Measurements from ENCODE around the gene FGD4. TPM values are rescaled to one million over a fixed set of nuclear protein-coding genes. Genes with fewer than 3 reads are reported as not detected.

Gene FGD4
- total RNA-seq, 2 experiments from 2014 or later = 0.25 to 0.34 TPM

DNA sequence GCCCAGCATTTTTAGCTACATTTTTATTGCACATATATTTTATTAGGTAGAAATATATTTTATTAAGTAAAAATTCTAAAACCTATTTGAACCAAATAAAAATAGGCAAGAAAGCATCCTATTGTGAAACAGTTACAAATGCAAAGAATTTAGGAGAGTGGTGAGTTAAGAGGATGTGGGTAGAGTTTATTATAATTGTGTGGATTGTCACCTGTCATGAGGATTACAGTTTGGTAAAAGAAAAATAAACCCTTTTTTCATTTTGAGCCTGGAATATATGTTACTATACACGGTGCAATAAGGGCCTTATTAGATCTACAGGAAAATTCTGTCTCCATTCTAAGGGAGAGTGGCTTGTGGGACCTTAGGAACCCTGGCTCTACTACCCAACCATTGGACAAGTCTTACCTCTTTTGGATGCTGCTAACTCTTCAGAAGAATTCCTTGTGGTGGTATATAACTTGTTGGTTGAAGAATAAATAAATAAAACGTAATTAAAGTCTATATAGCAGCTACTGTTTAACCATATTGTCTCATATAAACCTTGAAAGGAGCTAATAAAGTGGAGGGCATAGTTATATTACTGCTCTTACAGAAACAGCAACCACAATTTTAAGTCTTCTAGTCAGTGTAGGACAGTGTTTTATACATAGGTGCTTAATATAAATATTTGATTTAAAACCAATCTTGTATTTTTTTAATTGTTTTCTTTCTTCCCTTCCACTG, 67.8 kb downstream of the FGD4 start:
- Mint-ChIP-seq H3K4me1 (ENCODE audit: low read depth) (no peaks in the 10 kb centered on the region), H3K27me3 (no peaks in the 10 kb centered on the region), H3K36me3 (ENCODE audit: low read depth) (no peaks in the 10 kb centered on the region), H3K27ac (no peak overlapping the region), H3K4me3 (no peak overlapping the region), H3K9me3 (no peaks in the 10 kb centered on the region)
- ATAC-seq (ENCODE audit: poor library complexity) = no peak
- no peak overlapping the region for H3K27ac ChIP-seq (ENCODE audit: low read depth in 1 of 2, low read length in 2 of 2)
- H3K36me3 ChIP-seq (ENCODE audit: insufficient read depth, low read length) = no peaks in the 10 kb centered on the region
- no peak for DNase-seq
- TF ChIP-seq, protein P1, sequence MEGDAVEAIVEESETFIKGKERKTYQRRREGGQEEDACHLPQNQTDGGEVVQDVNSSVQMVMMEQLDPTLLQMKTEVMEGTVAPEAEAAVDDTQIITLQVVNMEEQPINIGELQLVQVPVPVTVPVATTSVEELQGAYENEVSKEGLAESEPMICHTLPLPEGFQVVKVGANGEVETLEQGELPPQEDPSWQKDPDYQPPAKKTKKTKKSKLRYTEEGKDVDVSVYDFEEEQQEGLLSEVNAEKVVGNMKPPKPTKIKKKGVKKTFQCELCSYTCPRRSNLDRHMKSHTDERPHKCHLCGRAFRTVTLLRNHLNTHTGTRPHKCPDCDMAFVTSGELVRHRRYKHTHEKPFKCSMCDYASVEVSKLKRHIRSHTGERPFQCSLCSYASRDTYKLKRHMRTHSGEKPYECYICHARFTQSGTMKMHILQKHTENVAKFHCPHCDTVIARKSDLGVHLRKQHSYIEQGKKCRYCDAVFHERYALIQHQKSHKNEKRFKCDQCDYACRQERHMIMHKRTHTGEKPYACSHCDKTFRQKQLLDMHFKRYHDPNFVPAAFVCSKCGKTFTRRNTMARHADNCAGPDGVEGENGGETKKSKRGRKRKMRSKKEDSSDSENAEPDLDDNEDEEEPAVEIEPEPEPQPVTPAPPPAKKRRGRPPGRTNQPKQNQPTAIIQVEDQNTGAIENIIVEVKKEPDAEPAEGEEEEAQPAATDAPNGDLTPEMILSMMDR (IDR thresholded peaks at IDR 0.05) = no peak
- no peaks in the 10 kb centered on the region for H3K9me3 ChIP-seq (ENCODE audit: control insufficient read depth in 1 of 2, insufficient read depth in 1 of 2, low read length in 2 of 2)
- ChIA-PET CTCF (no interaction called here), POLR2A (no interaction called here)
- H3K4me3 ChIP-seq (ENCODE audit: low read length) = no peak overlapping the region
- no peaks in the 10 kb centered on the region for H3K4me1 ChIP-seq (ENCODE audit: insufficient read depth, low read length)
- no peaks in the 10 kb centered on the region for H3K27me3 ChIP-seq (ENCODE audit: control insufficient read depth in 1 of 2, insufficient read depth in 2 of 2, low read length in 2 of 2)
- intact Hi-C loops (cut with DNase I, micrococcal nuclease) = no loop called here

DNA sequence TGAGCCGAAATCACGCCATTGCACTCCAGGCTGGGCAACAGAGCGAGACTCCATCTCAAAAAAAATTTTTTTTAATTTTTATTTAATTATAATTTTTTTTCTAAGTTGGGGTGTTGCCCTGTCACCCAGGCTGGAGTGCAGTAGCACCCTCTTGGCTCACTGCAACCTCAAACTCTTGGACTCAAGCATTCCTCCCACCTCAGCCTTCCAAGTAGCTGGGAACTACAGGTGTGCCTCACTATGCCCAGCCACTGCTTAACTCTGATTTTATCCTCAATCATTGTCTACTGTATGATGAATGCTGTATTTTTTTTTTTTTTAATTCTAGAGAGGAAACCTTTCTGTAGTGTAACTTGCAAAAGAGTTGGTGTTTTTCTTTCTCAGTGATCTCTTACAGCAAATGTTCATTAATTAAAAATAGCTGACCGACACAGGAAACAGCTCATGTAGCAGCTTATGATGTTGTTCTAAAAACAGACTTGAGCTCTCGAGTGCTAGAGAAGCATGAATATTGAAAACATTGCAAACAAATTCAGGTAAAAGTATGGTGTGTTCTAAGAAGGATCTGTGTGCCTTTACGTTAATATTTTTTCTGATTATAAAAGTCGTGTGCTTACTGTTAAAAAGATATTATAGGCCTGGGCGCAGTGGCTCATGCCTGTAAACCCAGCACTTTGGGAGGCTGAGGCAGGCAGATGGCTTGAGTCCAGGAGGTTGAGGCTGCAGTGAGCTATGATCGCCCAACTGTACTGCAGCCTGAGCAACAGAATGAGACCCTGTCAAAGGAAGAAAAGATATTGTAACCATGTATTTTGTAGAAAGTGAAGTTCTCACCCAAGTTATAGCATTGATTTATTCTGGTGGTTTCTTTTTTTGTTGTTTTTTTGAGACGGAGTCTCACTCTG, 68.9 kb downstream of the FGD4 start:
- H3K36me3 ChIP-seq (ENCODE audit: insufficient read depth, low read length) = no peaks in the 10 kb centered on the region
- TF ChIP-seq, protein P1 (IDR thresholded peaks at IDR 0.05) = no peak
- H3K9me3 ChIP-seq (ENCODE audit: control insufficient read depth in 1 of 2, insufficient read depth in 1 of 2, low read length in 2 of 2) = no peaks in the 10 kb centered on the region
- ATAC-seq (ENCODE audit: poor library complexity) (no peak), DNase-seq (no peak)
- ChIA-PET CTCF (no interaction called here), POLR2A (no interaction called here)
- no peak overlapping the region for H3K27ac ChIP-seq (ENCODE audit: low read depth in 1 of 2, low read length in 2 of 2)
- Mint-ChIP-seq H3K9me3 (no peaks in the 10 kb centered on the region), H3K27me3 (no peaks in the 10 kb centered on the region), H3K36me3 (ENCODE audit: low read depth) (no peaks in the 10 kb centered on the region), H3K27ac (no peak overlapping the region), H3K4me3 (no peak overlapping the region), H3K4me1 (ENCODE audit: low read depth) (no peaks in the 10 kb centered on the region)
- H3K4me3 ChIP-seq (ENCODE audit: low read length) = no peak overlapping the region
- H3K27me3 ChIP-seq (ENCODE audit: control insufficient read depth in 1 of 2, insufficient read depth in 2 of 2, low read length in 2 of 2) = no peaks in the 10 kb centered on the region
- intact Hi-C loops (cut with DNase I, micrococcal nuclease) = no loop called here
- H3K4me1 ChIP-seq (ENCODE audit: insufficient read depth, low read length) = no peaks in the 10 kb centered on the region

DNA sequence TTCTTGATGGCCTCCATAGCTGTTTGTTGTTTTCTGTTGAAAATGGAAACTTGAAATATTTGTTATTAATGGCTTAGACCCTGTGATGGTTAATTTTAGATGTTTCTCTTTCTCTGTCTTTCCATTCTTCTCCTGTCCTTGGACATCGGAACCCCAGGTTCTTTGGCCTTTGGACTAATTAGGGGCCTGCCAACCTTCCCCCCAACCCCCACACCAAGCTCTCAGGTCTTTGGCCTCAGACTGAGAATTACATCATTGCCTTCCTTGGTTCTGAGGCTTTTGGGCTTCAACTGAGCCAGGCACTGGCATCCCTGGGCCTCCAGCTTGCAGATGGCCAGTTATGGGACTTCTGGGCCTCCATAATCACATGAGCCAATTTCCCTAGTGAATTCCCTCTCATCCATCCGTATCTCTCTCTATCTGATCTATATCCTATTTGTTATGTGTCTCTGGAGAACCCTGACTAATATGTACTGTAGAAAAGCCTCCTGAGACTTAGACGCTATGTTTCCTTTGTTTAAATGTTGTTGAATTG, 71.6 kb downstream of the FGD4 start:
- intact Hi-C loops (cut with DNase I, micrococcal nuclease) = no loop called here
- H3K4me1 ChIP-seq (ENCODE audit: insufficient read depth, low read length) = no peaks in the 10 kb centered on the region
- H3K9me3 Mint-ChIP-seq = no peaks in the 10 kb centered on the region
- no peak overlapping the region for H3K4me3 Mint-ChIP-seq
- H3K27me3 ChIP-seq (ENCODE audit: control insufficient read depth in 1 of 2, insufficient read depth in 2 of 2, low read length in 2 of 2) = no peaks in the 10 kb centered on the region
- DNase-seq (no peak), ATAC-seq (ENCODE audit: poor library complexity) (no peak)
- no peaks in the 10 kb centered on the region for H3K27me3 Mint-ChIP-seq
- H3K27ac ChIP-seq (ENCODE audit: low read depth in 1 of 2, low read length in 2 of 2) = no peak overlapping the region
- H3K27ac Mint-ChIP-seq = no peak overlapping the region
- TF ChIP-seq, protein P1 (IDR thresholded peaks at IDR 0.05) = no peak
- no peaks in the 10 kb centered on the region for H3K36me3 ChIP-seq (ENCODE audit: insufficient read depth, low read length)
- no peaks in the 10 kb centered on the region for H3K36me3 Mint-ChIP-seq (ENCODE audit: low read depth)
- CTCF ChIA-PET = no interaction called here
- H3K4me3 ChIP-seq (ENCODE audit: low read length) = no peak overlapping the region
- no peaks in the 10 kb centered on the region for H3K4me1 Mint-ChIP-seq (ENCODE audit: low read depth)
- POLR2A ChIA-PET = no interaction called here
- no peaks in the 10 kb centered on the region for H3K9me3 ChIP-seq (ENCODE audit: control insufficient read depth in 1 of 2, insufficient read depth in 1 of 2, low read length in 2 of 2)
